Activated CD4-positive, alpha-beta T cell treated with anti-CD3 and anti-CD28 coated beads for 4 hours (primary cell): ENCODE results near the gene TKTL1.

Source experiments
- DNase-seq, 2 donors: peaks; one replicate each; pipeline ENCODE4 v3.0.0-alpha.2; 2020

The TKTL1 gene

DNA sequence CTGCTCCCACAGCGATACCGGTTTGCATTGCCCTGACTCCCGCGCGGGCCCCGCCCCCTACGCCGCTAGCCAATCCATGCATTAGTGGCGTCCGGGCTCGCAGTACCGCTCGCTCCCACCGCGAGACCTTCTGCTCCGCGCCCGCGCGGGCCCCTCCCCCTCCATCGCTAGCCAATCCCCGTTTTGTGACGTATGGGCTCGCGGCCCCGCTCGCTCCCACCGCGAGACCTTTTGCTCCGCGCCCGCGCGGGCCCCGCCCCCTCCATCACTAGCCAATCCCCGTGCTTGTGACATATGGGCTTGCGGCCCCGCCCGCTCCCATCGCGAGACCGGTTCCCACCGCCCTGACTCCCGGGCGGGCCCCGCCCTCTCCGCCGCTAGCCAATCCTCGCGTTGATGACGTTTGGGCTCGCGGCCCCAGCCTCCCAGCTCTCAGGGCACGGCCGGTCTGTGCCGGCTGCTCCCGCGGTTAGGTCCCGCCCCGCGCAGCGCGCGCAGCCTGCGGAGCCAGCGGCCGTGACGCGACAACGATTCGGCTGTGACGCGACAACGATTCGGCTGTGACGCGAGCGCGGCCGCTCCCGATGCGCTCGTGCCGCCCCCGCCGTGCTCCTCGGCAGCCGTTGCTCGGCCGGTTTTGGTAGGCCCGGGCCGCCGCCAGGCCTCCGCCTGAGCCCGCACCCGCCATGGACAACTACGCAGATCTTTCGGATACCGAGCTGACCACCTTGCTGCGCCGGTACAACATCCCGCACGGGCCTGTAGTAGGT lies 83.4 kb downstream of the TKTL1 start, which contains the start of gene EMD:
Gene EMD, plus strand, starts transcription at position 497 of the 770 bp plus-strand sequence. Its CDS starts 190 bp downstream, at position 687.
- peak; percentile 92 to 95 for DNase-seq

DNA sequence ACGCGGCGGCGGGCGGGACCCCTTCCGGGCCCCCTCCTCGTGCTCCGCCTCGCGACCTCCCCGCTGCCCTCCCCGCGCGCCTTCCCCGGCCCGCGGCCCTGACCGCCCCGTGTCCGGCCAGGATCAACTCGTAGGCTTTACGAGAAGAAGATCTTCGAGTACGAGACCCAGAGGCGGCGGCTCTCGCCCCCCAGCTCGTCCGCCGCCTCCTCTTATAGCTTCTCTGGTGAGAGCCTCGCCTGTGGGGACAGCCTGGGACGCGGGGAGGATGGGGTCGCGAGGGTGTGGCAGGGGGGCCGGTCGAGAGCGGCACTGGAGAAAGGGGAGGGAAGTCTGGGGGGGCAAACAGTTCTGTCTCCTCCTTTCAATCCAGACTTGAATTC lies 84.0 kb downstream of the TKTL1 start:
- no peak for DNase-seq
